ENCODE results near the gene OR10D3.
"Not testable (repeated sequence)": the region's sequence is repeated elsewhere in the genome, so short reads cannot be mapped to it uniquely, and the experiment has no call there.

OR10D3 gene

DNA sequence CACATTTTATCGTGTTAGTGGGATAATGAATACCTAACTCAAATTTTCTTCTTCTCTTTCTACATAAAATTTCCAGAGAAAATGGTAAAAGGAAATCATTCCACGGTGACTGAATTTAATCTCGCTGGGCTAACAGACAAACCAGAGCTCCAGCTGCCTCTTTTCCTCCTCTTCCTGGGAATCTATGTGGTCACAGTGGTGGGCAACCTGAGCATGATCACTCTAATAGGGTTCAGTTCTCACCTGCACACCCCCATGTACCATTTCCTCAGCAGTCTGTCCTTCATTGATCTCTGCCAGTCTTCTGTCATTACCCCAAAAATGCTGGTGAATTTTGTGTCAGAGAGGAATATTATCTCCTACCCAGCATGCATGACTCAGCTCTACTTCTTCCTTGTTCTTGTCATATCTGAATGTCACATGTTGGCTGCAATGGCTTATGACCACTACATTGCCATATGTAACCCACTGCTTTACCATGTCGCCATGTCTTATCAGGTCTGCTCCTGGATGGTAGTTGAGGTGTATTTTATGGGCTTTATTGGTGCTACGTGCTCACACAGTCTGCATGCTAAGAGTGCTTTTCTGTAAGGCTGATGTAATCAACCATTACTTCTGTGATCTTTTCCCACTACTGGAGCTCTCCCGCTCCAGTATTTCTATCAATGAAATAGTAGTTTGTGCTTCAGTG lies 24.1 kb downstream of the OR10D3 start:
- TF ChIP-seq CTCF (IDR thresholded peaks at IDR 0.05; ENCODE audit: low read depth, low read length) = no peak

GRCh38 chr11:124209824-124210357 lies 26.7 kb downstream of the OR10D3 start:
- no peak for TF ChIP-seq CTCF (IDR thresholded peaks at IDR 0.05; ENCODE audit: low read depth, low read length)
- H3K4me3 ChIP-seq (ENCODE audit: low read depth, low read length) = no peak overlapping the region

More for the DNA sequence above, 24.1 kb downstream of the OR10D3 start:
- no peak overlapping the region for H3K4me3 ChIP-seq (ENCODE audit: low read depth, low read length)

DNA sequence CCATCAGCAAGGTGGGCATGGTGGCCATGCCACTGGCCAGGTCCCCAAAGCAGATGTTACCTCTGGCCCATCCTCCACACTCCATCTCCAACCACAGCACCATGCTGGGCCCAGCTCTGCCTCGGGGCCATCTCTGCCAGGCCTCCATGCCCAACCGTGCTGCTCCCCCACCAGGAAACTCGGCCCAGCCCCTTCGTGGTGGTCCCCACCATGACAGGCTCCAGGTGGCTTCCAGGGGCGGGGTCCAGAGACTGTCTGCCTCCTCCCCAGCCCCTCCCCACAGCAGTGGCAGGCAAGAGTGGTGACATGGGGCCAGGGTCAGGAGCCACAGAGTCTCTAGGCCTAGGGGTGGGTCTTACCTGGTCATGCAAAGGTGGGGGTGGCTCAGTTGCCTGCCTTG lies 27.3 kb downstream of the OR10D3 start:
- TF ChIP-seq CTCF (IDR thresholded peaks at IDR 0.05; ENCODE audit: low read depth, low read length) = no peak
- H3K4me3 ChIP-seq (ENCODE audit: low read depth, low read length) = no peak overlapping the region

GRCh38 chr11:124211321-124211720 lies 28.2 kb downstream of the OR10D3 start:
- no peak overlapping the region for H3K4me3 ChIP-seq (ENCODE audit: low read depth, low read length)
- no peak for TF ChIP-seq CTCF (IDR thresholded peaks at IDR 0.05; ENCODE audit: low read depth, low read length)

DNA sequence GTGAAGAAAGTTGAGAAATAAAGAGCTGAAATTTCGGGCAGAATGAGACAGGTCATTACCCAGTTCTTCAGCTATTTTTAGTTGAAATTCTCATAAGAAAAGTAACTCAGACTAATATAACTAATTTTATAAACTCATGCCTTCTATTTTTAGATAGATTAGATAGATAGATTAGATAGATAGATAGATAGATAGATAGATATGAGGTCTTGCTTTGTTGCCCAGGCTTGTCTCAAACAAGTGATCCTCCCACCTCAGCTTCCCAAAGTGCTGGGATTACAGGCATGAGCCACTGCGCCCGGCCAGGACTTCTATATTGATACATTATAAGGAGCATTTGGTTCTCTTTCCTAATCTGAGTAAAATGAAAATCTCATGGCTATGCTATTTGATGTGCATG lies 30.9 kb downstream of the OR10D3 start:
- no peak for TF ChIP-seq CTCF (IDR thresholded peaks at IDR 0.05; ENCODE audit: low read depth, low read length)
- no peak overlapping the region for H3K4me3 ChIP-seq (ENCODE audit: low read depth, low read length)

DNA sequence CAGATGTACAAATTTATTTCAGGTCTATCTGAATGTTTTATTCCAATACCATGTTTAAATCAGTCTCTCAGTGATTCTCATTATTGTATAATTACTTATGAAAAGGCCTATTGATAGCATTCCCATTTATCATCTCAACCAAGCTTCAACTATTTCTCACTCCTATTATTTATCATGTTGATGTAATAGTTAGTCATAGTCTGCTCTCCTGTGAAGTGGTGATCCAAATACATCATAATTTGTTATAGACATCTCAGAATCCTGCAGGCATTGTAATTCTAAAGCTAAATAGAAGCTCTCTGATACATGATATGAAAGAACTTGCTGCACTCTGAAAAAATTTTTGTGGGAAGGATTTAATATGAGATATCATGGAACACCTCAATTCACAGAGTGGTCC lies 36.0 kb downstream of the OR10D3 start:
- TF ChIP-seq CTCF (IDR thresholded peaks at IDR 0.05; ENCODE audit: low read depth, low read length) = no peak
- no peak overlapping the region for H3K4me3 ChIP-seq (ENCODE audit: low read depth, low read length)

GRCh38 chr11:124222407-124222806 lies 39.3 kb downstream of the OR10D3 start:
- TF ChIP-seq CTCF (IDR thresholded peaks at IDR 0.05; ENCODE audit: low read depth, low read length) = no peak
- H3K4me3 ChIP-seq (ENCODE audit: low read depth, low read length) = no peak overlapping the region

GRCh38 chr11:124224618-124225423 lies 41.7 kb downstream of the OR10D3 start:
- not testable (repeated sequence) for H3K4me3 ChIP-seq (ENCODE audit: low read depth, low read length)
